Posterior cingulate gyrus (tissue), 11 donors: ENCODE measurements around the gene C1QTNF7.

ENCODE experiments used
- DNase-seq, 10 donors: peaks; one replicate each; pipeline versions ENCODE4 v3.0.0 to v3.0.0-alpha.2; 2020 to 2021; ENCODE audit warnings: mixed read lengths in 3 of 10
- intact Hi-C: fragments of 100-400 bp; cut with DNase I; formaldehyde crosslinking; loops from one replicate; pipeline ENCODE4 v1.15.1; 2023

Gene C1QTNF7

DNA sequence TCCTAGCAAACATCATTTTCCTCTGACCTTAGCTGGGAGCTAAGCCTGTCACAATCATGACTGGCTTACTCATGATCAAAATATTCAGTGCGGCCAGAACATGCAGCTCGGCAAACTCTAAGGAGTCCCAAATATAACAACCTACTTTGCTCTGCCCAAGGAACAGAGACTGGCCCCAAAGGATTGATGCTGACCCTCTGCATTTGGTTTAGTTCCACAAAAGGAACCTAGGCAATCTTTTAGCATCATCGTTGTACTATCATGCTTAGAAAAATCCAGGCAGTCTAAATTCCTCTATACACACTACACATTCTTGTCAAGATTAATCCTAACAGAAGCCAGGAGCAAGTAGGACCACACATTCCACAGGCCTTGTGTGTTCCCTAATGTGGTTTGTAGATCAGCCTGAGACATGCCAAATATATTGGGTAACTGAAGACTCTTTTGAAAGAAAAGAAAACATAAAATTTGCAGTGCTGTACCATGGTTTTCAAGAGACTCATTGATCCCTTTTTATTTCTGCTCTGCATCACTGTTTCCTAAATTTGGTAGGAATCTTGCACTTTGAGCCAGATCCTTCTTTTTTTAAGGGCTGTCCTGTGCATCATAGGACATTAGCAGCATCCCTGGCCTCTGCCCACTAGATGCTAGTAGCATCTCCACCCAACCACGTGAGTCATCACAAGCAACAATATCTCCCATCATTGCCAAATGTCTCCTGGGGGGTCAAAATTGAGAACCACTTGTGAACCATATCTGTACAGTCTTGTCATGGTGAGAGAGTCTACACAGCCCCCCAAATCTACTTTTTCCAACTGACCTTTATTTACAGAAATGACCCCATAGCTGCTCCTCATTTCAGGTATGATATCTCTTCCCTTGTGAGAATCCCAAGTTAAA lies 24.3 kb downstream of the C1QTNF7 start:
- DNase-seq: no peak
- intact Hi-C loops: loop anchor here (10.0 kb wide), 1 partner anchor 1797 kb away; no protein-coding TSS in a partner anchor

DNA sequence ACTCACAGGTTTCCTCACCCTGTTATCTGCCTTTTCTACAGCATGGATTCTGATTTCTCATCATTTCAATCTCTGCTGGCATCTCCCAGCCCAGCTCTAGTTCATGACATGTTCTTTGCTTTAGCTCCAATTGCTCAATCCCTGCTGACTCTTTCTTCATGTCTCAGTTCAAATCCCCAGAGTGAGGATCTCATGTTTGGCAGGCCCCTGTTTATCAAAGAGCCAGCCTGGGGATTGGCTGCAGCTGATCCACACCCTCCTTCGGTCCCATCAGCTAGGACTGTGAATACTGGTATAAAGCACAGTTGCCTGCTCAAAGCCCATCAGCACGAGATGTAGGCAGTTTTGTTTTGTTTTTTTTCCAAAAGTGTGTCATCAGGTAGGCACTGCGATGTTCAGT lies 27.5 kb downstream of the C1QTNF7 start:
- no peak for DNase-seq
- intact Hi-C loops: loop anchor here (10.0 kb wide), 1 partner anchor 1800 kb away; no protein-coding TSS in a partner anchor

DNA sequence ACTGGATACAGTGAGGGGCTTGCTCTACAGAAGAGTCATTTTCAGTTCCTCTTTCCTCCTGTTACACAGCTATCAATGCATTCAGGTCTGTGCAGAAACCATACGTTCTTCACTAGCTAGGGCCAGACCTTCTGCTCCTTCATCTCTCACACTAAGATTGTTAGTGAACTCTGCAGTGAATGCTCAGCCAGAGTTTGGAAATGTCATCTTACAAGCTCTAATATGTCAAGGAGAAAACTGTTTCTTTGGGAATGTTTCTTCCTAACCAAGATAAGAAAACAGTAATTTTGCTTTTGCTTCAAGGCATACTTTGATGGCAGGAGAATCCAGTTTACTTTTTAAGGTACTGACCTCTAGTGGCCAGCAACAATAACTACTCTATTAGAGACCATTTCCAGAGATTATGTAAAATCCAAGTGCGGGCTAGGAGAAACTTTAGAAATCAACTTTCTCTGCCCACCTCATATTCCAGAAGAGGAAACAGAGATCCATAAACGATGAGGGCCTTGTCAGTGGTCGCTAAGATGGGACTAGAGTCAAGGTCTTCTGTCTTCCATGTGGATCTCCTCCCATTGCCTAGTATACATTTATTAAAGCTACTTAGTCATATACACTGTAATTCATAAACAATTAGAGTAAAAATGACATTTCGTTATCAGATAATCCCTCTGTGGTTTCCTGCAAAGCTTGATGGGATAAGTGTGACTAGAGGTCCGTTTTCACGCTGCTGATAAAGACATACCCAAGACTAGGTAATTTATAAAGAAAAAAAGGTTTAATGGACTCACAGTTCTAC lies 29.8 kb downstream of the C1QTNF7 start:
- DNase-seq: no peak
- intact Hi-C loops: loop anchor here (1.0 to 10.0 kb wide), 3 partner anchors 219 to 1803 kb away; no protein-coding TSS in a partner anchor

- no peak for DNase-seq
- intact Hi-C loops: loop anchor here (10.0 kb wide), 1 partner anchor 1804 kb away; no protein-coding TSS in a partner anchor
Measured at GRCh38 chr4:15458616-15459015, 30.8 kb downstream of the C1QTNF7 start.

- intact Hi-C loops: loop anchor here (10.0 kb wide), 1 partner anchor 1805 kb away; no protein-coding TSS in a partner anchor
- no peak for DNase-seq
Measured at GRCh38 chr4:15459706-15460105, 31.9 kb downstream of the C1QTNF7 start.

DNA sequence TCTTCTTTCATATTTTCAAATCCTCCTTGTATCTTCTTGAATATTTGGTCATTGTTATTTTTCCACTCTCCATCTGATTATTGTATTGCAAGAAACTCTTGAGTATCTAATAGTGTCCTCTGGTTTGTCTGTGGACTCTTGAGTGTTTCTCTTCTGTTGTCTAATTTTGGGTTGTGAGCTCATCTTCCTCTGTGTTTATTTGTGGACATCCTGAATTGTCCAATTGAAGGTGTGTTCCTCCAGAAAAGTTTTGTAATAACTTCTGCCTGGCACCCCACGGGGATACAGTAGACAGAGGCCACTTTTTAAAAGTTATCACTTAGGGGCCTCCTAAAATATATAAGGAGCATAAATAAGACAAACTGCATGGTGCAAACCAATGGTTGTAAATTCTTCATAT lies 38.8 kb downstream of the C1QTNF7 start:
- intact Hi-C loops: loop anchor here (5.0 kb wide), 1 partner anchor 464 kb away; the partner anchor contains the start of gene CPEB2
- DNase-seq: no peak

GRCh38 chr4:15469402-15470127 lies 41.7 kb downstream of the C1QTNF7 start, which contains the start of gene CC2D2A:
TSS of gene CC2D2A (plus strand) at chr4:15469882. CDS start at chr4:15475933, 6,051 bp downstream.
- intact Hi-C loops: loop anchor here (5.0 to 10.0 kb wide), 2 partner anchors 415 to 467 kb away; partner anchors contain the start of gene CPEB2
- peak in 5 of 10 donors; percentile 10 to 77 (median 46) for DNase-seq

- intact Hi-C loops: loop anchor here (10.0 kb wide), 1 partner anchor 415 kb away; no protein-coding TSS in a partner anchor
- no peak for DNase-seq
Measured at GRCh38 chr4:15470128-15470475, 42.3 kb downstream of the C1QTNF7 start.

DNA sequence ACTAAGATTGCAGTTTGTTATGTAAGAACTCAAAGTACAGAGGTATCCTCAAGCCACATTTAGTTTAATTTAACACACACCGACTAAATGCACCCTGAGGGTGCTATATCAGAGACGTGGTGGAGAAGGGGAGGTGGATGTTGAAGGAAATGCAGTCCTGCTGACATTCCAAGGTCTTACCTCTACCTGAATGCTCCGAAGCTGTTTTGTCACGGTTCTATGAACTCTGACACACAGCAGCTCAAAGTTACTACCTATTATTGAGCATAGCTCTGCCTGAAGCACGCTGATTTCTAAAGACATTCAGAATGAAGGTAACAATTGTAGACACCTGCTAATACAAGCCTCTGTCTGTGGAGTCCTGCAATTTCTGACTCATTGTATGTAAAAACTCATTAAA lies 48.6 kb downstream of the C1QTNF7 start:
- DNase-seq: no peak

GRCh38 chr4:15478724-15479088 lies 50.9 kb downstream of the C1QTNF7 start:
- peak in 2 of 10 donors; percentile 77 to 78 for DNase-seq
- intact Hi-C loops: loop anchor here (1.0 to 10.0 kb wide), 4 partner anchors 172 to 523 kb away; no protein-coding TSS in a partner anchor

More for the DNA sequence above, 48.6 kb downstream of the C1QTNF7 start:
- intact Hi-C loops: loop anchor here (5.0 to 10.0 kb wide), 2 partner anchors 408 to 481 kb away; no protein-coding TSS in a partner anchor

DNA sequence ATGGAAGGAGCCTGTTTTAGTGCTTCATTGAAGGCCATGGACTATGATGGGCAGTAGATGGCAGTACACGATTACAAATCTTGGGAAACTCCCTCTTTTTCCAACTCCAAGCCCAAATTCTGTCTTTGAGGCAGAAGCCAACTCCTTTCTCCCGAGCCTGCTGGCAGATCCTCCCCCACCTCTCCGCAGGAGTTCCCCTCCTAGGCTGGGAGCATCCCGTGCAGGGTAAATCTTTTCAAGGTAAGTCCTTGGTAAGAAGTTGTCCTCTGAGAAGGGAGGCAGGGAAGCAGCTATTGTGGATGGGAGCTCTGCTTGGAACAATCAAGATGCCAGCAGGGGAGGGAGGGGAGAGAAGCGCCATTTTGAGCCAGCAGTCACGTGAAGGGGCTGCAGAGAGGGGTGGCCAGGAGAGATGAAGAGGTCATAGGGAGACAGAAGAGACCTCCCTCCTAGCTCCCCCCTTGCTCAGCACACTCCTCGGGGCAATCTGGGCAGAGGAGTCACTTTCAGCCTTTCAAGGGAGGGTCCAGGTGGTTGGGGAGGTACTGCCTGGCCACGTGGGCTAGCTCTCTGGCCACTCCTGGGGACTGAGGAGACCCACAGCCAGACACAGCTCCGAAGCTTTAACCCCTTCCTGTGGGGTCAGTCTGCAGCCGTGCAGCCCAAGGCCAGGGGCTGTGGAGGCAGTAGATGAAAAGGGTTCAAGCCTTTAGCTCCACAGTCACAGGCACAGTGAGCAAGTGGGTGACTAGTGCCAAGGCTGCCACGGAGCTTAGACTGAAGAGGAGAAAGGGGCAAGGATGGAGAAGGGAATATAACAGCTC lies 51.5 kb downstream of the C1QTNF7 start:
- DNase-seq: peak; percentile 15 to 90 (median 59)
- intact Hi-C loops: loop anchor here (1.0 to 10.0 kb wide), 4 partner anchors 171 to 522 kb away; no protein-coding TSS in a partner anchor

DNA sequence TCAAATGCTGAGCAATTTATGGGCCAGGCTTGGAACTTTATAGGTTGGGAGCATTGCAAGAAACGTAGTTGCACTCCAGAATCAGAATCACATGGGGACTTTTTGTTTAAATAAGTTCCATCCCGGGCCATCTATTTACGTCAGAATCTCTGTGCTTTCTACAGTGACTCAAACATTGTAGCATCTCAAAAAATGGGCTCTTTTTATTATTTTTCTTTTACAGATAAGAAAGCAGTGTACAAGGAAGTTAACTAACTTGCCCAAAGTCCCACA lies 52.0 kb downstream of the C1QTNF7 start:
- intact Hi-C loops: loop anchor here (1.0 to 10.0 kb wide), 4 partner anchors 170 to 521 kb away; no protein-coding TSS in a partner anchor
- no peak for DNase-seq

- intact Hi-C loops: no loop called here
- DNase-seq: no peak
Measured at GRCh38 chr4:15481961-15482745, 54.3 kb downstream of the C1QTNF7 start.

- intact Hi-C loops: no loop called here
- no peak for DNase-seq
Measured at GRCh38 chr4:15482842-15483241, 55.0 kb downstream of the C1QTNF7 start.

GRCh38 chr4:15488136-15488535 lies 60.3 kb downstream of the C1QTNF7 start:
- DNase-seq: no peak
- intact Hi-C loops: no loop called here

- intact Hi-C loops: no loop called here
- DNase-seq: no peak
Measured at GRCh38 chr4:15488658-15489470, 61.0 kb downstream of the C1QTNF7 start.

DNA sequence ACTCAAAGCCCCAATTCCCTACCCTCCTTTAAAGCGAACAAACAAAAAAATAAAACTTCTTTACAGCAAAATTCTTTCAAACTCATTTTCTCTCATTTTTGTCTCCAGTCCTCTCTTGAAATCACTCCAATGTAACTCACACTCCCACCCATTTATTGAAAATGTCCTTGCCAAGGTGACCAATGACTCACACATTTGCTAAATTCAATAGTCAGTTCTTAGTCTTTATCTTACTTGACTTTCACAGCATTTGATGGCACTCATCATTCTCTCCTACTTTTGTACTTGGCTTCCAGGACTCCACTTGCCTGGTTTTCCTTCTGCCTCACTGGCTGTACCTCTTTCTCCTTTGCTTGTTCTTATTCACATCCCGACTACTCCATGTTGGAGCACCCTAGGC lies 61.7 kb downstream of the C1QTNF7 start:
- DNase-seq: no peak
- intact Hi-C loops: no loop called here

GRCh38 chr4:15493411-15493810 lies 65.6 kb downstream of the C1QTNF7 start:
- DNase-seq: no peak
- intact Hi-C loops: no loop called here
